GM21717 (cell line): ENCODE measurements around the gene COL8A2.

ENCODE experiments used
- ATAC-seq: cut with Tn5 transposase; IDR thresholded peaks from one replicate; pipeline ENCODE4 v1.9.1; 2021; ENCODE audit warnings: mild to moderate bottlenecking, moderate library complexity; ENCODE audit not compliant: unreplicated experiment

Gene COL8A2

GRCh38 chr1:36137226-36137625 lies 12.2 kb upstream of the COL8A2 start:
- no peak for ATAC-seq

GRCh38 chr1:36136535-36136934 lies 11.5 kb upstream of the COL8A2 start:
- no peak for ATAC-seq

- ATAC-seq: no peak
Measured at GRCh38 chr1:36135796-36136195, 10.8 kb upstream of the COL8A2 start.

- ATAC-seq: no peak
Measured at GRCh38 chr1:36135330-36135667, 10.3 kb upstream of the COL8A2 start.

GRCh38 chr1:36134505-36135329 lies 9.7 kb upstream of the COL8A2 start:
- no peak for ATAC-seq

- ATAC-seq: no peak
Measured at GRCh38 chr1:36134031-36134430, 9.0 kb upstream of the COL8A2 start.

- no peak for ATAC-seq
Measured at GRCh38 chr1:36133484-36133883, 8.5 kb upstream of the COL8A2 start.

- no peak for ATAC-seq
Measured at GRCh38 chr1:36132029-36132428, 7.0 kb upstream of the COL8A2 start.

- no peak for ATAC-seq
Measured at GRCh38 chr1:36128905-36129206, 3.8 kb upstream of the COL8A2 start.

GRCh38 chr1:36128126-36128904 lies 3.3 kb upstream of the COL8A2 start:
- ATAC-seq: no peak

- no peak for ATAC-seq
Measured at GRCh38 chr1:36126797-36127500, 1.9 kb upstream of the COL8A2 start.

- no peak for ATAC-seq
Measured at GRCh38 chr1:36126005-36126716, 1.1 kb upstream of the COL8A2 start.

GRCh38 chr1:36124404-36125128 lies 456 bp downstream of the COL8A2 start:
- ATAC-seq: no peak

- ATAC-seq: no peak
Measured at GRCh38 chr1:36123356-36123755, 1.7 kb downstream of the COL8A2 start.

- ATAC-seq: no peak
Measured at GRCh38 chr1:36122062-36123030, 2.7 kb downstream of the COL8A2 start.

- no peak for ATAC-seq
Measured at GRCh38 chr1:36119456-36119855, 5.6 kb downstream of the COL8A2 start.

- ATAC-seq: no peak
Measured at GRCh38 chr1:36118447-36119204, 6.4 kb downstream of the COL8A2 start.

GRCh38 chr1:36116901-36117300 lies 8.1 kb downstream of the COL8A2 start:
- no peak for ATAC-seq

GRCh38 chr1:36115931-36116330 lies 9.1 kb downstream of the COL8A2 start:
- no peak for ATAC-seq
